Urothelium cell line (cell line): ENCODE results near the gene GLI2.

Source experiments
- DNase-seq: peaks from one replicate; pipeline ENCODE4 v3.0.0; 2011; ENCODE audit warnings: low spot score, mixed read lengths
- FAIRE-seq: peaks from 2 replicates; lab custom pipeline; 2011; peaks lifted over from hg19 to GRCh38; lab: Jason Lieb, UNC

GLI2 gene

GRCh38 chr2:120736624-120737339 is 1.1 kb downstream of the GLI2 start:
- FAIRE-seq (peak; percentile 89), DNase-seq (peak; percentile 80)

DNA sequence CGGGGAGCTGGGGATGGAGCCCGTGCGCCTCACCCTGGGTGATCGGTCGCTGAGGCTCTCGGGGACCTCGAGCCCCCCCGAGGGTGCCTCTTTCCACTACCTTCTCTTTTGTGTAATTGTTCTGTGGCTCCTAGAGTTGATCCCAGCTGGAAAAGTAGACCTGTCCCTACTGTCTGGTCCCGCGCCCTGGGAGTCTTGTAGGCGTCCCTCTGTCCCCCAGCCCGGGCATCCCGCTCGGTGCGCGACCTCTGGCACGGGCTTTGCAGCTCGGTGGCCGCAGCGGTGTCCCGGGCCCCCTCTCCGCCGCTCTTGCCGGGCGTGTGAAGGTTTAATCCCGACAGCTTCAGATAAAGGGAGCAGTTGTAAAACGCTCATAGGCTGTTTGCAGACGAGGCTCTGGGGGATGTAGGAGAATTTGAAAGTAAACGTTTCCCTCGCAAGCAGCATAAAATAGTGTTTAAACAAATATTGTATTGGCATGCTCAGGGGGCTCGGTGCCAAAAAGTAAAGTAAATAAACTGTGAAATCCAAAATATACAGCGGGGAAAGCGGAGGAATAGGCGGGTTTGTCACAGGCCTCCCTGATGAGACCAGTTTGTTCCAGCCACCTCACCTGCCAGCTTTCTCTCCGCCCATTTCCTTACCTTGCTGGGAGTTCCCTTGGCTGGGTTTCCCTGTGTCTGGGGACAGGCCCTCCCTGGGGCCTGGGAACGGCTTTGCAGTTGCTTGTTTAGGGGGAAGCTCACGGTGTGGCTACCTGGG is 1.9 kb downstream of the GLI2 start:
- peak; percentile 36 for DNase-seq

GRCh38 chr2:120738117-120738516 is 2.4 kb downstream of the GLI2 start:
- FAIRE-seq = no peak
- DNase-seq = no peak

More for the DNA sequence above, 1.9 kb downstream of the GLI2 start:
- FAIRE-seq = peak; percentile 81

- DNase-seq (no peak), FAIRE-seq (no peak)
These were observed 3.2 kb downstream of the GLI2 start for GRCh38 chr2:120738786-120739437.

DNA sequence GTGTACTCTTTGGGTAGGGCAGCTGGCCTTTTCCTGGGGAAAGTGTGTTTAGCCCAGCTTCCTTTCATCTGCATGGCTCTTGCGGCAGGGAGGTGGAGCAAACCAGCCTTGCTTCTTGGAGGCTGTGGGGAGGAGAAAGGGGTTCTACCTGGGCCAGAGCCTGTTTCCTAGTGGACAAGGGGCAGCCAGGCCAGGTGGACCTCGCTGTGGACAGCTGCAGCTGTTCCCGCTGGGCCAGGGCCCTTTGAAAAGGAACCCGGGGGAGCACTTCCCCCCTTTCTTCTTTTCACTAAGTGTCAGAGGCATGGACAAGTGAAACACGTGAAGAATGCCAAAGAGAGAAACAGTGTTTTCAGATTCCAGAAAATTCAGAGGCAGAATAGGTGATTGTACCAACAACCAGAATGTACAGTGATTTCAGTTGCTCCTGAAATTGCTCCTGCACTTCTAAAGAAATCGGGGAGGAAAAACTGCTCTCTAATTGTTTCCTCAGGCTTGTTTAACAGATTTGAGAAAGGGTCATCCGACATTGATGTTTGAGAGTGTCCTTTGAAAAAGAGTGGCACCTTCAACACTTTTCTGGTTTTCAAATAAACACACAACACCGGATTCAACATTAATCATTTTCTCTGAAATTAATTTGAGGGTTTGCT is 3.9 kb downstream of the GLI2 start:
- DNase-seq (no peak), FAIRE-seq (no peak)

- FAIRE-seq = no peak
- DNase-seq = no peak
These were observed 4.7 kb downstream of the GLI2 start for GRCh38 chr2:120740375-120740764.

GRCh38 chr2:120740765-120741524 is 5.3 kb downstream of the GLI2 start:
- peak; percentile 30 for FAIRE-seq
- DNase-seq = peak; percentile 58

- FAIRE-seq = peak; percentile 87
- DNase-seq = no peak
These were observed 6.2 kb downstream of the GLI2 start for GRCh38 chr2:120741571-120742561.

GRCh38 chr2:120743657-120744056 is 8.0 kb downstream of the GLI2 start:
- DNase-seq (no peak), FAIRE-seq (no peak)

GRCh38 chr2:120744817-120745216 is 9.1 kb downstream of the GLI2 start:
- DNase-seq = no peak
- no peak for FAIRE-seq

DNA sequence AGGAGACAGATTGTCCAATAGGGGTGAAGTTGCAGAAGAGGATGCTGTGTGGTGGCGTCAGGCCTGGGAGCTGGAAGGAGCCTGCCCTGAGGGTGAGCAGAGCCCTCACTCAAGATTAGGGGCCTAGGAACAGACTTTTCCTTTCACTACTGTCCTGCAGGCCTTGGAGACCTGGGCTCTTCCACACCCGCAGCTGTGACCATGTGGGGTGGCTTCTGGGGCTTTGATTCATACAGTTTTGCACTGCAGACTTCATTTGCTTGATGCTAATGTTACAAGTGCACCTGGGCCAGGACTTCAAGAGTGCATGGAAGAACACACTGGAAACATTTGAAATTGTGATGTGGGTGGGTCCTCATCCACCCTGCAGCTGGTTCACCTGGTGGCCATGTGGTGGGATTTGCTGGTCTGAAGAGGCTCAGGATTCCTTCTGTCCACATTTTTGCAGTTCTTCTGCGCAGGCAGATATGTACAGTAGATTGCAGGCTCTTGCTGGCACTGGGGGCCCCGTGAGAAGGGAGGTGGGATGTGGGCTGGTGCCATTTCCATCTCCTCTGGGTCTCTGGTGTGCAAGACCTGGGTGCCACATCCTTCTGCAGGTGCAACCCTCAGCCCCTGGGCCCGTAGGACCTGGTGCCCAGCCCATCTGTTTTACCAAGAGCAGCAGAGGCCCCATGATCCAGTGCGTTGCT is 9.9 kb downstream of the GLI2 start:
- DNase-seq (no peak), FAIRE-seq (no peak)

- FAIRE-seq (no peak), DNase-seq (no peak)
These were observed 10.5 kb downstream of the GLI2 start for GRCh38 chr2:120746144-120746543.

- DNase-seq = no peak
- no peak for FAIRE-seq
These were observed 11.6 kb downstream of the GLI2 start for GRCh38 chr2:120747281-120747680.

GRCh38 chr2:120747706-120748105 is 12.0 kb downstream of the GLI2 start:
- FAIRE-seq = no peak
- DNase-seq = no peak

- no peak for FAIRE-seq
- no peak for DNase-seq
These were observed 12.6 kb downstream of the GLI2 start for GRCh38 chr2:120748310-120748709.

DNA sequence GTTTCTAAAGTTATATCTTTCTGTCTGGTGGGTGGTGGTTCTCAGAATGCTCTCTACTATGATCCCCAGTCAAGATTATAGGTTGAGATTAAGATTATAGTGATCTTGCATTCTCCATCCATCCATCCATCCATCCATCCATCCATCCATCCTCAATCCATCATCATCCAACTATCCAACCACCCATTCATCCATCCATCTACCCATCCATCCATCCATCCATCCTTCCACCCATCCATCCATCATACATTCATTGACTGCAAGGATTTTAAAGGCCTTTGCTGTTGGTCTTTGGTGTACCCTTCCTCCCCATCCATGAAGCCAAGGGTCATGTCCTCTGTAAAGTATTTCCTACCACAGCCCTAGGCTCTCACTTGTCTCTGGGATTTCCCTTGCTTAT is 13.1 kb downstream of the GLI2 start:
- peak; percentile 81 for FAIRE-seq
- no peak for DNase-seq

GRCh38 chr2:120749506-120750431 is 14.1 kb downstream of the GLI2 start:
- FAIRE-seq (peak; percentile 91), DNase-seq (no peak)
